ENCODE results near the gene SHISAL2A. TPM values are rescaled to one million over a fixed set of nuclear protein-coding genes. Genes with fewer than 3 reads are reported as not detected.

SHISAL2A gene
- total RNA-seq, 1 experiment from 2014 or later = 0.90 TPM

DNA sequence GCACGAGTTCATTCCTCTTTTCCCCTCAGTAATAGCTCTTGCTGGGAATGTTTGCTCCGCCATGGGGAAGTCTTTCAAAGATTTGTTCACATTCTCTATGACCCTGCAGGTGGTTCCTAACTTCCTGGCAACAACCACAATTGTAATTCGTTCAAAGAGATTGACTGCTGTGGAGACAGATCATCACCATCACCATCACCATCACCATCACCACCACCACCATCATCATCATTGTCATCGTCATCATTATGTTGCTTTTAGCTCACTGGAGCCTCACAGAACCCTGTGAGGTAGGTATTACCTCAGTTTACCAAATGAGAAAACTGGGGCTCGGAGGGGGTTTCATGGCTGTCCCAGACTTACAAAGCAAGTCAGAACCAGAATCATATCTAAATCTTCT lies 34.3 kb downstream of the SHISAL2A start:
- Mint-ChIP-seq H3K27ac (no peak overlapping the region), H3K9me3 (no peaks in the 10 kb centered on the region), H3K4me1 (peaks cover 32 to 35% of the 10 kb centered on the region in 2 experiments), H3K36me3 (ENCODE audit: insufficient read depth in 1 of 3, low read depth in 3 of 3) (peaks cover 0 to 1% (median 0%) of the 10 kb centered on the region in 3 experiments; a peak in 1 of 7 replicates), H3K4me3 (no peak overlapping the region), H3K27me3 (ENCODE audit: low read depth) (no peaks in the 10 kb centered on the region)
- no peaks in the 10 kb centered on the region for H3K9me3 ChIP-seq (ENCODE audit: control insufficient read depth, low read depth, low read length)
- no peak overlapping the region for H2AFZ ChIP-seq (ENCODE audit: low read length)
- peaks cover 3% of the 10 kb centered on the region for H3K23me2 ChIP-seq (ENCODE audit: insufficient read length, low read depth, low read length, poor library complexity, severe bottlenecking)
- H4K8ac ChIP-seq (replicated peaks; ENCODE audit: insufficient read length, low read depth, low read length) = no peak overlapping the region
- no peaks in the 10 kb centered on the region for H3K27me3 ChIP-seq (ENCODE audit: insufficient read depth, low read length)
- no peak overlapping the region for H2BK12ac ChIP-seq (ENCODE audit: insufficient read length, low read depth, low read length)
- H2BK15ac ChIP-seq (ENCODE audit: low read depth, low read length) = no peak overlapping the region
- no peak overlapping the region for H4K91ac ChIP-seq (ENCODE audit: insufficient read length, low read depth, low read length)
- no peaks in the 10 kb centered on the region for H4K20me1 ChIP-seq (ENCODE audit: control insufficient read depth, insufficient read depth, insufficient read length)
- no peak overlapping the region for H2BK20ac ChIP-seq (ENCODE audit: low read depth, low read length, poor library complexity, severe bottlenecking)
- H4K5ac ChIP-seq (ENCODE audit: insufficient read length, low read depth, low read length) = no peak overlapping the region
- no peak overlapping the region for H3K4me2 ChIP-seq (ENCODE audit: insufficient read depth, insufficient read length, low read length)
- H2BK120ac ChIP-seq (ENCODE audit: low read depth, low read length, poor library complexity, severe bottlenecking) = no peak overlapping the region
- H2AK5ac ChIP-seq (ENCODE audit: insufficient read length, low read length) = no peak overlapping the region
- no peak for DNase-seq
- peaks cover 3% of the 10 kb centered on the region; the same call in 1 of the 2 replicates for H3K4me1 ChIP-seq (ENCODE audit: insufficient read depth, low read length)
- H3K4ac ChIP-seq (ENCODE audit: low read depth, low read length) = no peak overlapping the region
- no peak for TF ChIP-seq CTCF (conservative IDR thresholded peaks at IDR 0.05)
- no peaks in the 10 kb centered on the region for H3K79me1 ChIP-seq (ENCODE audit: insufficient read depth, low read depth, low read length, poor library complexity, severe bottlenecking)
- no peak overlapping the region for H3K56ac ChIP-seq (ENCODE audit: insufficient read length, low read depth, low read length)
- no CpG with 5 or more reads among the region's 5 CpGs for WGBS (ENCODE audit: extremely low coverage, insufficient read length, low lambda C conversion rate)
- H3T11ph ChIP-seq (ENCODE audit: low read length) = no peak overlapping the region
- H3K14ac ChIP-seq (ENCODE audit: insufficient read depth, low read length) = no peak overlapping the region
- H3K9ac ChIP-seq (ENCODE audit: extremely low read depth, insufficient read length, low read length) = no peak overlapping the region
- H2BK5ac ChIP-seq (ENCODE audit: insufficient read length, low read length) = no peak overlapping the region
- no peak overlapping the region for H3K23ac ChIP-seq (ENCODE audit: insufficient read length, low read depth, low read length)
- no peaks in the 10 kb centered on the region for H3K79me2 ChIP-seq (ENCODE audit: insufficient read depth, low read length)
- no peak overlapping the region for H3K27ac ChIP-seq (ENCODE audit: insufficient read length, low read depth, low read length)
- no peak overlapping the region for H3K18ac ChIP-seq (ENCODE audit: insufficient read length, low read depth, low read length)

All from H9 (cell line).